Brain pericyte (primary cell): Measurements from ENCODE around the gene FHIT.

Experiments
- DNase-seq: peaks from one replicate; pipeline ENCODE4 v3.0.0-alpha.2; 2012; ENCODE audit warnings: low read depth, low spot score

FHIT gene

DNA sequence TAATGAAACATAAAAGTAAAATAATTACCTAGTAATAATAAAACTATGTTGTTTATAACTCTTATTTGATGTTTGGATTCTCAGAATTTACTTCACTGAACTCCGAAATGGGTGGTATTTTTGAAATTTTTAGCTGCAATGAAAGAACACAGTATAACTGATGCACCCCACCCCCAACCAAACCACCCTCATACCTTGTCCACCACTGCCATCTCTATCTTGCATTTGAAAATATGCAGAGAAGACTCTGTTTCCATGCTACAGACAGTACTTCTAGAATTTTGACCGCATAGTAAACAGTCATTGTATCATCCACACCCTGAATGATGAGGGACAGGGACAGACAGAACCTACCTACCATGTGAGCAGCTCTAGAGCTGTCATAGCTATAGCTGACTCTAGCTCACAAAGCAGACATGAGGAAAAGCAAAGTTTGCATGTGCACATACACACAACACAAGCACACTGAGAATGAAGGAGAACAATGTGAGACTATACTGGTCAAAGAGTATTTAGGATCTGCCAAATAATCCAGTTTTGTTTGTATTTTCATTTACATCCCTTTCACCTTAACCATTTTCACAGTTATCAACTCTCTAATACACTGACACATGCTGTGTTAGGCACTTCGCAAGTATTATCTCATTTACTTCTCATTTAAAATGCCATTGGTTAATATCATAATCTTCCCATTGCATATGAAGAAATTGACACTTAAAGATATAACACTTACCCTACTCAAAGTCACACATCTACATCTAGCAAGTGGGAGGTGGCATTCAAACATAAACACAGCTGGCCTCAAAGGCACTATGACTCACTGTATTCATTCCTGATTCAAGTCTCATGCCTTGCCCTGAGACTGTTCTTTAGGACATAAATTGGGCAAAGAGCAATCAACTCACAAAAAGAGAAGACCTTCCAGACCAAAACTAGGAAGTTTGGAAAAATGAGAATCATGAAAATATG lies 1186.8 kb downstream of the FHIT start:
- no peak for DNase-seq

- DNase-seq = no peak
These were observed 1194.8 kb downstream of the FHIT start for GRCh38 chr3:60056404-60056803.

- no peak for DNase-seq
These were observed 1195.5 kb downstream of the FHIT start for GRCh38 chr3:60055765-60056164.

GRCh38 chr3:60053526-60054265 lies 1197.6 kb downstream of the FHIT start:
- DNase-seq = no peak

DNA sequence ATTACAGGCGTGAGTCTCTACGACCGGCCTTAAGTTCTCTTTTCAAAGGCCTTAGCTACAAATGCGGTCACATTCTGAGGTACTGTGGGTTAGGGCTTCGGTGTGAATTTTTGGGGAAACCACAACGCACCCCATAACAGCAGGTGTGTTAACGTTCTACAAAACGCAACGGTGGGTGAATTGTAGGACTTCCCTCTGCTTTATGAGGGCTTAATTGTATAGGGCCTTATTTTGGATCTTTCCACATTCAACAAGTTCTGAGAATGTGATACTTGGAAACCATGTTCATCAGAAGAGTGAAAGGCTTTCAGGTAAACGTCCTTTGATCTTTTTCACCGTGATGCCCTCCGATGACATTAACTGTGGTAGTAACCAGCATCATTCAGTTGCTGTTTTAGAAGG lies 1202.8 kb downstream of the FHIT start:
- no peak for DNase-seq

DNA sequence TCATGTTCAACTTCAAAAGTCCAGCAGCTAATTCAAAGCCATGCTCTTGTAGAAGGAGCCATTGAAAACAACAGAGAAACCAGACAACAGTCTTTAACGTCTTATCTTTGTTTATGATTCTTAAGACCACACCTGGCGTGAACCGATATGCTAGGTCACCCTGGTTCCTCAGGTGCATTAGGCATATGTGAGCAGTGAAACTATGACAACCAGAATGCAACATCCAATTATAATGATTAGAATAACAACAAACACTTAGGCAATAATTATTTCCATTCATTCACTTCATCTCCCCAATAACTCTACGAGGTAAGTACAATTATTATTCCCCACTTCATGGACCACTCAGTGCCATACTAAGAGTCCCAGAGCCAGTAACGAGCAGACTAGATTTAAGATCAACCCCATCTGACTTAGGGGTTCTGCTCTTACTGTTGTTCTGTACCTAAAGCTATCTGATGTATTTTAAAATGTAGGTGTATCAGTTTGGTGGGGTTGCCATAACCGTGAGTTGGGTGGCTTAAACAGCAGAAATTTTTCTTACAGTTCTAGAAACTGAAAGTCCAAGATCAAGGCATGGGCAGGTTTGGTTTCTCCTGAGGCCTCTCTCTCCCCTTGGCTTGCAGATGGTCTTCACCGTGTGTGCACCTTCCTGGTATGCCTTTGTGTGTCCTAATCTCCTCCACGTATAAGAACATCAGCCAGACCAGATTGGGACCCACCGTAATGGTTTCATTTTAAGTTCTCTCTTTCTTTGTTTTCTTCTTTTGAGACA lies 1203.6 kb downstream of the FHIT start:
- no peak for DNase-seq

GRCh38 chr3:60046210-60046609 lies 1205.0 kb downstream of the FHIT start:
- no peak for DNase-seq

- DNase-seq = no peak
These were observed 1205.6 kb downstream of the FHIT start for GRCh38 chr3:60045686-60046085.

- DNase-seq = no peak
These were observed 1214.4 kb downstream of the FHIT start for GRCh38 chr3:60036803-60037202.

DNA sequence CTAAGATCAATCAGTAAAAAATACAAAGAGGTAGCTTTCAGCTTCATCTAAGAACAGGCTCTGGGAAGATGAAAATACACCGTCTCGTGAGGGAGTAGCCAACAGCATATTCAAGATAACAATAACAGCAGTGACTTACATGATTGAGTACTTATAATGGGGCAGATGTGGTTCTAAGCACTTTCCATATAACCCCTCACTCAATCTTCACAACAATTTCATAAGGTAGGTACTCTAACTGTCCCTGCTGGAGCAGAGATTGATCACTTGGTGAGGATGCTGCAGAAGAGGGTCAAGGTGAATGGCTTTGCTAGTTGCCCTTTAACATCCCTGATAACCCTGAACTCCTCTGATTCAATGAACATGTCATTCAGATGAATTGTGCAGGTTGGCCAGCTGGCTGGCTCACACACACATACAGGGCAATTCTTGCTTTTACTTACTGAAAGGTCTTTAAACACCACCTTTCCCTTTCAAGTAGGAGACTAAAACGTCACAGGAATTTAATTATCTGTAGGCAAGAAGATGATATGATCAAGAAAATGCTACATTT lies 1217.3 kb downstream of the FHIT start:
- no peak for DNase-seq

GRCh38 chr3:60030982-60031381 lies 1220.3 kb downstream of the FHIT start:
- DNase-seq = no peak

DNA sequence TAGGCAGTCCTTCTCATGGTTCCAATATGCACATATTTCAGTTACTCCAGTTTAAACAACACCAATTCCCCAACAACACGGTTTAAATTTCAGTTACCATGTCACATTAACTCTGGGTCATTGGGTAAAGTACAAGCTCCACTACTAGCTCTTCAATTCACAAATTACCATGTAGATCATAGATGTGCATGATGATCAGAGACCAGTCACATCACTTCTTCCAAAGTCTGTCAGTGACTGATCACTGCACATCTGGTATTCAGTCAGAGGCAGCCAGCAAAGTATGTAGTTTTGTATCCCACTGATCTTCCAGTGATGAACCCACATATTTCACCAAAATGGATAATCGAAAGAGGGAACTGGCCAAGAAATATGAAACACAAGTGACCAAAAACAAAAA lies 1223.0 kb downstream of the FHIT start:
- no peak for DNase-seq

- DNase-seq = no peak
These were observed 1223.9 kb downstream of the FHIT start for GRCh38 chr3:60027335-60027734.

DNA sequence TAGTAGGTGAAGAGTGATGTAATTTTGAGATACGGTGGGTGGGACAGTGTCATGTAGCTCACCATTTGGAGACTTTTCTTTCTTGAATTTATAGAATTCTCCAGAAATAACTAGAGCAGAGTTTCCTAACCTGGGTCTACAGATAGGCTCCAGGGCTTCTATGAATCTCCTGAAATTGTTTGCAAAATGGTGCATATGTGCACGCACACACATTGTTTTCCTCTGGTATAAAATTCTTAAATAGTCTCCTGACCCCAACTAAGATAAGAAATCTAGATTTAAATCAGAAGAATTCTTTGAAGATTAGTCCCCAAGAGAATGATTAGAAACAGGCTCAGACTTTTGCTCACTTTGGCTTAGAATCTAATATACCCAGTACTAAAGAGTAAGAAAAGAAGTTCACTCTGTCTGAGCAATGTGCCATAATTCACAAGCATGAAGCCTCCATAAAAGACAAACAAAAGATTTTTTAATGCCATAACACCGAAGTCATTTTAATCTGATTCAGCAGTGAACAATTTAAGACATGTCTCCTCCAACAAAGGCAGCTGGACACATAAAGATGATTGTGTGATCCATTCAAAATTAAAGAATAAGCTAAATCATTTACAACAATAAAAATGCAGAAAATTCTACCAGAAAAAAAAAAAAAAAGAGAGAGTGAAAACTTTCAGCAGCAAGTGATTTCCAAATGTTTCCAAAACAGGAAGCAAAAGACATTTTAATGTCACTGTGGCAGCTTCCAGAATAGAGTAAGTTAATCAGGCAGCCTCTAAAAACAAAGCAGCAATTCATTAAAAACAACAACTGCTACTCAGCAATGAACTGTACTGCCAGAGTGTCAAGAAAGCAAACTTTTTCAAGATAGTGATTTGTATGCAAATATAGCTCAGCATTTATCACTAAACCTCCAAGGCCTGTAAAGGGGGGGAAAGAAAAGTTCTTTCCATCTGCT lies 1225.9 kb downstream of the FHIT start:
- DNase-seq = no peak

DNA sequence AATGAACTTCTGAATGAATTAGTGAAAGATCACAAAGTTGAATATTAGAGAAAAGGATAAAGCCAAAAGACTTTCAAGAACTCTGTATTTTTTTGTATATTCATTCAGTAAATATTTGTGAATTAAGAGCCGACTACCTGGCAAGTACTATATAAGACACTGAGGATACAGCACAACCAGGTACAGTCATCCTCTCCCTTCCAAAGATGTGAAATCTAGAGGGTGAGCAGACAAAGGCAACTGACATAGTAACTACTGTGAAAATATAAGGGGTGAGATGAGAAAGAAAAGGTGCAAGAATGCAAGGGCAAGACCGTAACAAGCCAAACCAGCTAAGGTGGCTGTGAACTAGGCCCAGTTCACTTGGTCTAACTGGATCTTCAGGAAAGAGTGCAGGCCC lies 1226.9 kb downstream of the FHIT start:
- DNase-seq = no peak

DNA sequence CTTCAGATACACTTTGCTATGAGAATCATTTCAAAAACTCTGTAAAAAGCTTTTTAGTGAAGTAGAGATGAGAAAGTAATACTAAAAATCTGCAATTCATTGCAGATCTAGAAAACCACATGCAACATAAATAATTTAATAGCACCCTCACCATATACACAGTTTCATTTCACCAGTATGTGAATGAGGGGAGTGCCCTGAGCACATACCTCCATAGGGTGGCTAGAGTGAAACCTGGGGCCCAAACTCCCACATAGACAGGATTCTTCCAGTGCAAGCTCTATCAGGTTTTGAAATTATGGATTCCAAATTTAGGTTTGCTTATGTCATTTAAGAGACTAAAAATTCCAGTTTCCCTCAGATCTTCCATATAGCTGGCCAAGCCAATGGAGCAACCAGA lies 1228.1 kb downstream of the FHIT start:
- no peak for DNase-seq

GRCh38 chr3:60017631-60018030 lies 1233.6 kb downstream of the FHIT start:
- DNase-seq = no peak

DNA sequence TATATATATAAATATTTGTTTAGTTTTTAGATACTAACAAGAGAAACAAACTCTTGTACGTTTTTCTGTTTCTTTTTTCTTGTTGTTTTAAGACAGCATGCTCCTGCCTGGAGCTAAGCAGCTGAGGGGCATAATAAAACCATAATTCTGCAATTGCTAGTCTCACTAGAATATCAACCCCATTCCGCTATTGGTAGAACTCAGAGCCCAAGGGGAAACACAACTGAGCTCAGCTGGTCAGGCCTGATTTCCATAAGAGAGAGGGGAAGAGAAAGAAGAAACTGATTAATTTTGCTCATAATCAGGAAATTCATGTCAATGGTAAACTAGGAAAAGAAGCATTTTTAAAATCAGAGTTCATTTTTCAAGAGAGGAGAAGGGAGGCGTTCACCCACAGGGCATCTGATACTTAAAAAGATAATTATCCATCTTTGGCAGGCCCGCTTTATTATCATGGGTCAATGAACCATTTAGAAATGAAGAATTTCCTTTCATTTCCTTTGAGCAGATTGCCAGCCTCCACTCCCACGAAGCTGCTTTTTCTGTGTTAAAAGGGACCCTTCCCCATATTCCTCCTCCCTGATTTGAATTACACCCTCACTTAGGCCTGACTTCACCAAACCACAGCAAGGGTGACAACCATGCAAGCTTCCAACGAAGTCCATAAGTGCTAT lies 1236.1 kb downstream of the FHIT start:
- DNase-seq = no peak

- no peak for DNase-seq
These were observed 1238.0 kb downstream of the FHIT start for GRCh38 chr3:60013241-60013640.

GRCh38 chr3:60011218-60011617 lies 1240.0 kb downstream of the FHIT start:
- no peak for DNase-seq
